Measurements from ENCODE around the gene WNT5B.

GRCh38 chr12:1618489-1618888 lies 10.5 kb upstream of the WNT5B start:
- no peak for TF ChIP-seq POLR2AphosphoS5 (IDR thresholded peaks at IDR 0.05; ENCODE audit: low read depth, low read length)
- no peak for TF ChIP-seq POLR2A (IDR thresholded peaks at IDR 0.05; ENCODE audit: low read depth, low read length)
- TF ChIP-seq TAF1 (IDR thresholded peaks at IDR 0.05; ENCODE audit: borderline replicate concordance, low read depth, low read length): no peak

All from GM12892 (cell line).